GM10266 (cell line): ENCODE data around the gene NFE2.

ENCODE experiments used
- DNase-seq: peaks from one replicate; pipeline ENCODE4 v3.0.0; 2012; ENCODE audit errors: extremely low spot score
- CTCF ChIP-seq: IDR thresholded peaks from 2 replicates; pipeline ENCODE4 v1.5.1; 2012; ENCODE audit warnings: mild to moderate bottlenecking, low read depth; ENCODE audit not compliant: control insufficient read depth, insufficient read depth; ENCODE audit errors: missing control alignments

NFE2 gene

GRCh38 chr12:54300732-54301427 lies at the start of gene NFE2:
TSS of gene NFE2 (minus strand) at chr12:54301015. CDS start at chr12:54295248, 5,767 bp downstream.
- TF ChIP-seq CTCF: no peak
- DNase-seq: no peak

GRCh38 chr12:54349679-54350078 lies 48.9 kb upstream of the NFE2 start:
- TF ChIP-seq CTCF: no peak
- DNase-seq: no peak

GRCh38 chr12:54349036-54349435 lies 48.2 kb upstream of the NFE2 start:
- no peak for TF ChIP-seq CTCF
- no peak for DNase-seq

GRCh38 chr12:54341378-54342300 lies 40.8 kb upstream of the NFE2 start:
- DNase-seq: no peak
- TF ChIP-seq CTCF: no peak

- no peak for TF ChIP-seq CTCF
- no peak for DNase-seq
These were observed 40.0 kb upstream of the NFE2 start for GRCh38 chr12:54340846-54341245.

GRCh38 chr12:54338698-54339296 lies 38.0 kb upstream of the NFE2 start:
- no peak for TF ChIP-seq CTCF
- no peak for DNase-seq
